Activated CD8-positive, alpha-beta T cell treated with anti-CD3 and anti-CD28 coated beads for 36 hours (primary cell): ENCODE data around the gene SAMD10. TPM values are rescaled to one million over a fixed set of nuclear protein-coding genes. Genes with fewer than 3 reads are reported as not detected.
"Not testable (repeated sequence)": the region's sequence is repeated elsewhere in the genome, so short reads cannot be mapped to it uniquely, and the experiment has no call there.

Experiments used
- ATAC-seq: fragments of 200-7000 bp; cut with Tn5 transposase; one replicate; pipeline ENCODE4 v1.10.0; 2021; ENCODE audit warnings: mild to moderate bottlenecking, moderate library complexity
- CTCF ChIA-PET: fragments of 350-600 bp; sonication (Branson Sonifier 250); formaldehyde crosslinking; loops from one replicate; lab custom pipeline; 2021; ENCODE audit warnings: antibody characterized with exemption; lab: Charles Lee
- POLR2A ChIA-PET: fragments of 350-600 bp; sonication (Branson Sonifier 250); formaldehyde crosslinking; loops from one replicate; lab custom pipeline; 2021; ENCODE audit warnings: antibody characterized with exemption; lab: Charles Lee
- DNase-seq: peaks from one replicate; pipeline ENCODE4 v3.0.0-alpha.2; 2020
- H3K27ac Mint-ChIP-seq: one replicate; pipeline ENCODE4 v1.8.0; 2021; ENCODE audit warnings: mild to moderate bottlenecking, mixed read lengths
- H3K27me3 Mint-ChIP-seq: one replicate; pipeline ENCODE4 v1.8.0; 2021; ENCODE audit warnings: mixed read lengths
- H3K36me3 Mint-ChIP-seq: one replicate; pipeline ENCODE4 v1.8.0; 2021; ENCODE audit warnings: low read depth, mixed read lengths
- H3K4me1 Mint-ChIP-seq: one replicate; pipeline ENCODE4 v1.8.0; 2021; ENCODE audit warnings: low read depth, mixed read lengths
- H3K4me3 Mint-ChIP-seq: one replicate; pipeline ENCODE4 v1.8.0; 2021; ENCODE audit warnings: mild to moderate bottlenecking, moderate library complexity, mixed read lengths
- H3K9me3 Mint-ChIP-seq: one replicate; pipeline ENCODE4 v1.8.0; 2021; ENCODE audit warnings: mixed read lengths
- CTCF ChIP-seq: fragments of 200-600 bp; IDR thresholded peaks from one replicate; pipeline ENCODE4 v1.8.0; 2022; ENCODE audit warnings: antibody characterized with exemption, mild to moderate bottlenecking
- intact Hi-C: fragments of 100-400 bp; cut with micrococcal nuclease; formaldehyde crosslinking; loops from one replicate; pipeline ENCODE4 v1.10.0; 2022
- total RNA-seq, 2 experiments: library from RNA; stranded (reverse); gene quantifications; one replicate each; pipeline ENCODE4 v1.2.3, GENCODE V29; 2021

The SAMD10 gene
- total RNA-seq, 2 experiments from 2014 or later, result 17.4 to 17.5 TPM

- Mint-ChIP-seq H3K27ac (peak overlapping the region; percentile 88), H3K27me3 (no peaks in the 10 kb centered on the region), H3K4me1 (peaks cover 57% of the 10 kb centered on the region), H3K4me3 (peak overlapping the region; percentile 76), H3K9me3 (no peaks in the 10 kb centered on the region), H3K36me3 (peaks cover 30% of the 10 kb centered on the region)
- no peak for TF ChIP-seq CTCF
- DNase-seq (no peak), ATAC-seq (no peak)
- ChIA-PET POLR2A (interaction anchor here (0.9 to 4.9 kb wide), 6 partner anchors 9 to 337 kb away, joined by 3 to 51 read pairs (median 4); partner anchors contain the start of genes C20orf204, UCKL1 and ZNF512B), CTCF (interaction anchor here (1.8 to 4.2 kb wide), 3 partner anchors 59 to 442 kb away, joined by 8 to 88 read pairs (median 12); partner anchors contain the start of genes C20orf204, PTK6 and TPD52L2)
- intact Hi-C loops, result loop anchor here (10.0 kb wide), 1 partner anchor 86 kb away; the partner anchor contains the start of gene TCEA2
Measured at GRCh38 chr20:63979229-63979556, 249 bp downstream of the SAMD10 start.

- peak overlapping the region; percentile 76 for H3K4me3 Mint-ChIP-seq
- peaks cover 33% of the 10 kb centered on the region for H3K36me3 Mint-ChIP-seq
- no peaks in the 10 kb centered on the region for H3K9me3 Mint-ChIP-seq
- ChIA-PET CTCF (interaction anchor here (1.1 to 4.2 kb wide), 3 partner anchors 60 to 79 kb away, joined by 6 to 88 read pairs (median 15); partner anchors contain the start of gene C20orf204), POLR2A (interaction anchor here (1.0 to 4.9 kb wide), 5 partner anchors 8 to 61 kb away, joined by 4 to 51 read pairs (median 5); partner anchors contain the start of genes C20orf204, UCKL1 and ZNF512B)
- DNase-seq, result peak; percentile 80
- intact Hi-C loops, result loop anchor here (10.0 kb wide), 1 partner anchor 86 kb away; the partner anchor contains the start of gene TCEA2
- H3K4me1 Mint-ChIP-seq, result peaks cover 59% of the 10 kb centered on the region
- H3K27me3 Mint-ChIP-seq, result no peaks in the 10 kb centered on the region
- TF ChIP-seq CTCF, result no peak
- peak; percentile 17 for ATAC-seq
- H3K27ac Mint-ChIP-seq, result peak overlapping the region; percentile 88
Measured at GRCh38 chr20:63978319-63979228, 868 bp downstream of the SAMD10 start.

- ChIA-PET CTCF (interaction anchor here (1.1 to 1.7 kb wide), 2 partner anchors 61 to 80 kb away, joined by 6 to 15 read pairs; no protein-coding TSS in a partner anchor), POLR2A (interaction anchor here (0.7 to 1.3 kb wide), 6 partner anchors 10 to 102 kb away, joined by 3 to 4 read pairs (median 4); partner anchors contain the start of gene RGS19)
- no peaks in the 10 kb centered on the region for H3K9me3 Mint-ChIP-seq
- peaks cover 56% of the 10 kb centered on the region for H3K4me1 Mint-ChIP-seq
- ATAC-seq (peak; percentile 47), DNase-seq (peak; percentile 87)
- TF ChIP-seq CTCF, result no peak
- H3K27me3 Mint-ChIP-seq, result no peaks in the 10 kb centered on the region
- peaks cover 28% of the 10 kb centered on the region for H3K36me3 Mint-ChIP-seq
- peak overlapping the region; percentile 88 for H3K27ac Mint-ChIP-seq
- H3K4me3 Mint-ChIP-seq, result peak overlapping the region; percentile 76
- intact Hi-C loops, result loop anchor here (10.0 kb wide), 1 partner anchor 87 kb away; the partner anchor contains the start of gene TCEA2
Measured at GRCh38 chr20:63977739-63978276, 1.6 kb downstream of the SAMD10 start.

GRCh38 chr20:63976980-63977738 lies 2.3 kb downstream of the SAMD10 start:
- peaks cover 22% of the 10 kb centered on the region for H3K36me3 Mint-ChIP-seq
- H3K27me3 Mint-ChIP-seq, result no peaks in the 10 kb centered on the region
- no peak for TF ChIP-seq CTCF
- H3K9me3 Mint-ChIP-seq, result no peaks in the 10 kb centered on the region
- H3K4me3 Mint-ChIP-seq, result peak overlapping the region; percentile 76
- DNase-seq (no peak), ATAC-seq (no peak)
- H3K4me1 Mint-ChIP-seq, result peaks cover 50% of the 10 kb centered on the region
- peak overlapping the region; percentile 88 for H3K27ac Mint-ChIP-seq
- CTCF ChIA-PET, result interaction anchor here (1.1 to 1.7 kb wide), 2 partner anchors 61 to 80 kb away, joined by 6 to 15 read pairs; no protein-coding TSS in a partner anchor
- POLR2A ChIA-PET, result interaction anchor here (0.7 to 1.3 kb wide), 6 partner anchors 10 to 102 kb away, joined by 3 to 4 read pairs (median 4); partner anchors contain the start of gene RGS19
- intact Hi-C loops, result loop anchor here (10.0 kb wide), 1 partner anchor 88 kb away; the partner anchor contains the start of gene TCEA2

GRCh38 chr20:63976511-63976910 lies 2.9 kb downstream of the SAMD10 start:
- H3K4me1 Mint-ChIP-seq, result peaks cover 45% of the 10 kb centered on the region
- ATAC-seq, H3K27me3 Mint-ChIP-seq, DNase-seq, H3K9me3 Mint-ChIP-seq, H3K4me3 Mint-ChIP-seq: not testable (repeated sequence)
- H3K27ac Mint-ChIP-seq, result peak overlapping the region; percentile 67
- ChIA-PET POLR2A (interaction anchor here (0.9 to 1.2 kb wide), 2 partner anchors 103 to 125 kb away, joined by 3 read pairs; partner anchors contain the start of gene RGS19), CTCF (interaction anchor here (0.6 to 1.7 kb wide), 3 partner anchors 62 to 303 kb away, joined by 4 to 15 read pairs (median 4); no protein-coding TSS in a partner anchor)
- peaks cover 18% of the 10 kb centered on the region for H3K36me3 Mint-ChIP-seq
- intact Hi-C loops, result loop anchor here (10.0 kb wide), 1 partner anchor 88 kb away; the partner anchor contains the start of gene TCEA2
